Osteocyte (in vitro differentiated cells): ENCODE data around the gene IRF6. TPM values are rescaled to one million over a fixed set of nuclear protein-coding genes. Genes with fewer than 3 reads are reported as not detected.

Source experiments
- DNase-seq: peaks from one replicate; pipeline ENCODE4 v3.0.0; 2021; ENCODE audit warnings: mixed read lengths; ENCODE audit not compliant: unreplicated experiment; ENCODE audit errors: extremely low spot score
- H3K27ac Mint-ChIP-seq: one replicate; pipeline ENCODE4 v1.8.0; 2021; ENCODE audit warnings: mild to moderate bottlenecking, mixed read lengths; ENCODE audit not compliant: unreplicated experiment
- H3K27me3 Mint-ChIP-seq: one replicate; pipeline ENCODE4 v1.8.0; 2021; ENCODE audit warnings: mixed read lengths; ENCODE audit not compliant: unreplicated experiment
- H3K36me3 Mint-ChIP-seq: one replicate; pipeline ENCODE4 v1.8.0; 2021; ENCODE audit warnings: mixed read lengths; ENCODE audit not compliant: unreplicated experiment
- H3K4me1 Mint-ChIP-seq: one replicate; pipeline ENCODE4 v1.8.0; 2021; ENCODE audit warnings: mixed read lengths; ENCODE audit not compliant: unreplicated experiment
- H3K4me3 Mint-ChIP-seq: one replicate; pipeline ENCODE4 v1.8.0; 2021; ENCODE audit warnings: mild to moderate bottlenecking, moderate library complexity, mixed read lengths; ENCODE audit not compliant: unreplicated experiment
- H3K9me3 Mint-ChIP-seq: one replicate; pipeline ENCODE4 v1.8.0; 2021; ENCODE audit warnings: mixed read lengths; ENCODE audit not compliant: unreplicated experiment
- total RNA-seq: library from RNA; stranded (reverse); gene quantifications from 2 replicates; pipeline ENCODE4 v1.2.1, GENCODE V29; 2021
- TF ChIP-seq, protein P1 (sequence below): fragments of 200-600 bp; sonication (generic); IDR thresholded peaks from 2 replicates; pipeline ENCODE4 v1.5.0; 2021; ENCODE audit warnings: antibody characterized with exemption, mild to moderate bottlenecking, moderate library complexity

The IRF6 gene
- total RNA-seq, 1 donor from 2014 or later: not detected

DNA sequence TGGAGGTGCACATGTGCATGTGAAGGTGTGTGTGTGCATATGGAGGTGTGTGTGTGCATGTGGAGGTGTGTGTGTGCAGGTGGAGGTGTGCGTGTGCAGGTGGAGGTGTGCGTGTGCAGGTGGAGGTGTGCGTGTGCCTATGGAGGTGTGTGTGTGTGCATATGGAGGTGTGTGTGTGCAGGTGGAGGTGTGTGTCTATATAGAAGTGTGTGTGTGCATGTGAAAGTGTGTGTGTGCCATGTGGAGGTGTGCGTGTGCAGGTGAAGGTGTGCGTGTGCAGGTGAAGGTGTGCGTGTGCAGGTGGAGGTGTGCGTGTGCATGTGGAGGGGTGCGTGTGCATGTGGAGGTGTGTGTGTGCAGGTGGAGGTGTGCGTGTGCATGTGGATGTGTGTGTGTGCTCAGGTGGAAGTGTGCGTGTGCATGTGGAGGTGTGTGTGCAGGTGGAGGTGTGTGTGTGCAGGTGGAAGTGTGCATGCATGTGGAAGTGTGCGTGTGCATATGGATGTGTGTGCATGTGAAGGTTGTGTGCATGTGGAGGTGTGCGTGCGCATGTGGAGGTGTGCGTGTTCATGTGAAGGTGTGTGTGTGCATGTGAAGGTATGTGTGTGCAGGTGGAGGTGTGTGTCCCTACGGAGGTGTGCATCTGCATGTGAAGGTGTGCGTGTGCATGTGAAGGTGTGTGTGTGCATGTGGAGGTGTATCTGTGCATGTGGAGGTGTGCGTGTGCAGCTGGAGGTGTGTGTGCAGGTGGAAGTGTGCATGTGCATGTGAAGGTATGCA is 35.1 kb downstream of the IRF6 start:
- H3K27me3 Mint-ChIP-seq: peaks cover 13% of the 10 kb centered on the region
- H3K9me3 Mint-ChIP-seq: no peaks in the 10 kb centered on the region
- TF ChIP-seq, protein P1, sequence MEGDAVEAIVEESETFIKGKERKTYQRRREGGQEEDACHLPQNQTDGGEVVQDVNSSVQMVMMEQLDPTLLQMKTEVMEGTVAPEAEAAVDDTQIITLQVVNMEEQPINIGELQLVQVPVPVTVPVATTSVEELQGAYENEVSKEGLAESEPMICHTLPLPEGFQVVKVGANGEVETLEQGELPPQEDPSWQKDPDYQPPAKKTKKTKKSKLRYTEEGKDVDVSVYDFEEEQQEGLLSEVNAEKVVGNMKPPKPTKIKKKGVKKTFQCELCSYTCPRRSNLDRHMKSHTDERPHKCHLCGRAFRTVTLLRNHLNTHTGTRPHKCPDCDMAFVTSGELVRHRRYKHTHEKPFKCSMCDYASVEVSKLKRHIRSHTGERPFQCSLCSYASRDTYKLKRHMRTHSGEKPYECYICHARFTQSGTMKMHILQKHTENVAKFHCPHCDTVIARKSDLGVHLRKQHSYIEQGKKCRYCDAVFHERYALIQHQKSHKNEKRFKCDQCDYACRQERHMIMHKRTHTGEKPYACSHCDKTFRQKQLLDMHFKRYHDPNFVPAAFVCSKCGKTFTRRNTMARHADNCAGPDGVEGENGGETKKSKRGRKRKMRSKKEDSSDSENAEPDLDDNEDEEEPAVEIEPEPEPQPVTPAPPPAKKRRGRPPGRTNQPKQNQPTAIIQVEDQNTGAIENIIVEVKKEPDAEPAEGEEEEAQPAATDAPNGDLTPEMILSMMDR: no peak
- H3K36me3 Mint-ChIP-seq: no peaks in the 10 kb centered on the region
- no peaks in the 10 kb centered on the region for H3K4me1 Mint-ChIP-seq
- no peak for DNase-seq
- H3K4me3 Mint-ChIP-seq: no peak overlapping the region
- H3K27ac Mint-ChIP-seq: no peak overlapping the region

DNA sequence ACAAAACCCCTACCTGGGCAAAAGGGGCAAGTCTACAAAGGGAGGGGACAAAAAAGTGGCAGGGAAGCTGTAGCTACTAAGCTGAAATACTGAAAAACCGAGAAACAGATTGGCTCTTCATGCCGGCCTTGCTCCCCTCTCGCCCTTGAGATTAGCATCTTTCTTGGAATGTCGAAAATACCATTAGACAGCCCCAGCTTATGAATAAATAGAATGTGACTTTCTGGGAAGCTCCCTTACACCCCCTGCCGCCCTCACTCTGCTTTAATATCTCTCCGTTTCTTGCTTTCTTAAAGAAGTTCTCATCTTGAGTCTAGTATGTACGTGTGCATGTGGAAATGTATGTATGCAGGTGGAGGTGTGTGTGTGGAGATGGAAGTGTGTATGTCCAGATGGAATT is 36.0 kb downstream of the IRF6 start:
- no peak overlapping the region for H3K27ac Mint-ChIP-seq
- no peak for DNase-seq
- TF ChIP-seq, protein P1: no peak

DNA sequence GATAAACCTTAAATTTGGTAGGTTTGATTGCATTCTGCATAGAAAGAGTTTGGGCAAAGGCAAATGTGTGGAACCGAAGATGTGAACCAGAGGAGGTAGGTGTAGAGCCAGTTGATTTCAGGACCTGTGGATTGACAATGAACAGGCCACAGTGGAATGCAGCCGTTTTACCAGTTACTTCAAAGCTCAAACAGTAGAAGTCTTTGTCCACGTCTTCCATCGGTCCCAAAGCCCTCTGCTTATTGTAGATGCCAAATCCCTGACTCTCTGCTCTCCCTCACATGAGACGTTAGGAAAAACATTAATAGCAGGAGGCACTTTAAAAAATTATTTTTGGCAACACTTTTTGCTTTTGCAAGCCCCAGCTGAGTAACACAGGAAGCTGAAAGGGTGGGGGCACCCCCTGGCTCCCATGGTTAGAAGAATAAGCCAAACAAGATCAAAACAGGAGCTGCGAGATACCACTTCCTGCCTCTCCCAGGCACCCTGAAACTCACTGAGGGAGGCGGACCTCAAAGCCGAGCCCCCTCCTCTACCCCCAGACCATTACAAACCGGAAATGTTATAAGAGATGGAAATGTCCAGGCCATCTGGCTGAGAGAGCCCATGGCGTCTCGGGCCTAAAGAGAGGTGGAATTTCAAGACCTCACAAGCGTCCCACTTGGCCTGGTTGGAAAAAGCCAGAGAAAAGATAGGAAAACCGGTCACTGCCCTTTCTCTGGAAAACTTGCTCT is 36.6 kb downstream of the IRF6 start:
- H3K4me3 Mint-ChIP-seq: peak overlapping the region; percentile 30
- H3K27me3 Mint-ChIP-seq: peaks cover 5% of the 10 kb centered on the region
- H3K27ac Mint-ChIP-seq: no peak overlapping the region
- TF ChIP-seq, protein P1: no peak
- H3K36me3 Mint-ChIP-seq: no peaks in the 10 kb centered on the region
- no peaks in the 10 kb centered on the region for H3K4me1 Mint-ChIP-seq
- H3K9me3 Mint-ChIP-seq: no peaks in the 10 kb centered on the region
- DNase-seq: peak; percentile 89

More for the DNA sequence above, 36.0 kb downstream of the IRF6 start:
- H3K36me3 Mint-ChIP-seq: no peaks in the 10 kb centered on the region
- H3K4me1 Mint-ChIP-seq: no peaks in the 10 kb centered on the region
- H3K27me3 Mint-ChIP-seq: peaks cover 8% of the 10 kb centered on the region
- no peak overlapping the region for H3K4me3 Mint-ChIP-seq
- no peaks in the 10 kb centered on the region for H3K9me3 Mint-ChIP-seq

DNA sequence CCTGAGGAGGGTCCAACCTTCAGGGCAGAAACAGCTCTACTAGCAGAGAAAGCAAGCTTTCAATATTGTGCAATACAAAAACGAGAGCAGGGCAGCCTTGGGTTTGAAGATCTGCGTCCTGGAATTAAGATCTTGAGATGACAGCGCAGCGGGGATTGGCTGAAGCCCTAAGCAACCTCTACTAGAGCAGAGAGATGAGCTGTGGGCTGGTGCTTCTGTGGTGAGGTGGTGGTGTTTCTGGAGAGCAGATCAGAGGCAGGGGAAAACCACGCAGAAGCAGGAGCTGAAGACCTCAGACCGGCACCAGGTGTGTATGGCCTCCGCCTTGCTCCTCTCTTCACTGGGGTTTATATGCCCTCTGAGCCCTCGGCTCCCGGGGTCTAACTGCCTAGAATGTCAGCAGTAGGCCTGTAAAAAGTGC is 37.6 kb downstream of the IRF6 start:
- TF ChIP-seq, protein P1: no peak
- Mint-ChIP-seq H3K27me3 (peaks cover 7% of the 10 kb centered on the region), H3K9me3 (no peaks in the 10 kb centered on the region), H3K4me1 (no peaks in the 10 kb centered on the region), H3K4me3 (no peak overlapping the region), H3K27ac (peak overlapping the region; percentile 27), H3K36me3 (no peaks in the 10 kb centered on the region)
- no peak for DNase-seq

DNA sequence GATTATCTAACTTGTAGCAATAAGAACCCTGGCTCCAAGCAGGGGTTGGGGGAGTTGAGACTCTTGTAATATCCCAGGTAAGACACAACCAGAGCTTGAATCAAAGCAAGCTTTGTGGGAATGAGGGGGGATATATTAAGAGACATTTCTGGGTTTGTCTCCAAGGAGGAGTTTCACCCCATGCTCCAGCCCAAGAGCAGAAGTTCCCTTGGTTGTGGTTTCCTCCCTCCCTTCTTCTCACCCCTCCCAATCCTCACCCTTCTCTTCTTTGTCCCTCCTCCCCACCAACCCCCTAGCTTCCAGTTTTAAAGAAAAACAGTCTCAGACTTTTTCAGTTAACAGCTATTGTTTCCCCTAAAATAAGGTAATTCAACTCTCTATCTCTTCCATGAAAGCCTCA is 38.2 kb downstream of the IRF6 start:
- no peak for DNase-seq
- no peak overlapping the region for H3K4me3 Mint-ChIP-seq
- TF ChIP-seq, protein P1: no peak
- H3K9me3 Mint-ChIP-seq: no peaks in the 10 kb centered on the region
- no peak overlapping the region for H3K27ac Mint-ChIP-seq
- H3K36me3 Mint-ChIP-seq: no peaks in the 10 kb centered on the region
- H3K4me1 Mint-ChIP-seq: no peaks in the 10 kb centered on the region
- peaks cover 12% of the 10 kb centered on the region for H3K27me3 Mint-ChIP-seq
